NT2/D1 (cell line): Measurements from ENCODE around the gene BATF.

Experiments
- DNase-seq: peaks from one replicate; pipeline ENCODE4 v3.0.0-alpha.2; 2011; ENCODE audit warnings: low read depth, low spot score
- H3K27me3 ChIP-seq: 2 replicates; pipeline ENCODE4 v1.6.0; 2011; ENCODE audit warnings: mild to moderate bottlenecking; ENCODE audit not compliant: insufficient read length, insufficient read depth
- H3K36me3 ChIP-seq: 2 replicates; pipeline ENCODE4 v1.6.1; 2011; ENCODE audit warnings: mild to moderate bottlenecking, low read length, mixed read lengths; ENCODE audit not compliant: insufficient read depth, insufficient read length
- H3K4me1 ChIP-seq: 2 replicates; pipeline ENCODE4 v1.5.1; 2011; ENCODE audit not compliant: insufficient read depth, insufficient read length
- H3K4me3 ChIP-seq: 2 replicates; pipeline ENCODE4 v1.5.1; 2011; ENCODE audit warnings: low read depth; ENCODE audit not compliant: insufficient read length
- H3K9ac ChIP-seq: 2 replicates; pipeline ENCODE4 v1.6.0; 2011; ENCODE audit warnings: low read depth; ENCODE audit not compliant: insufficient read length
- H3K9me3 ChIP-seq: 2 replicates; pipeline ENCODE4 v1.5.1; 2011; ENCODE audit warnings: mild to moderate bottlenecking, low read length; ENCODE audit not compliant: insufficient read depth
- SUZ12 ChIP-seq: IDR thresholded peaks from 2 replicates; pipeline ENCODE4 v1.6.1; 2011; ENCODE audit not compliant: insufficient read length, insufficient read depth; ENCODE audit errors: extremely low read depth
- YY1 ChIP-seq: IDR thresholded peaks from 2 replicates; pipeline ENCODE4 v1.6.1; 2011; ENCODE audit not compliant: insufficient read length, insufficient read depth
- ZNF274 ChIP-seq: IDR thresholded peaks from 2 replicates; pipeline ENCODE4 v1.6.1; 2011; ENCODE audit warnings: mild to moderate bottlenecking, low read depth, low read length

The BATF gene

DNA sequence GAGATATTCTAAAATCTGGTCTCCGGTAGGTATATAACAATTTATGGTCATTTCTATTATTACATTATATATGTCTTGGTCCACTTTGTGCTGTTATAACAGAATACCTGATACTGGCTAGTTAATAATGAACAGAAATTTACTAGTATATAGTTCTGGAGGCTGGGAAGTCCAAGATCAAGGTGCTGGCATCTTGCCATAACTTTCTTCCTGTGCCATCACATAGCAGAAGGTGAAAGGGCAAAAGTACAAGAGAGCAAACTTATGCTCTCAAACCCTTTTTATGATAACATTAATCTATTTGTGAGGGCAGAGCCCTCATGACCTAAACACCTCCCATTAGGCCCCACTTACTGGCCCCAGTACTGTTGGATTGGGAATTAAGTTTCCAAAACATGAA, 17.9 kb upstream of the BATF start:
- peaks cover 4% of the 10 kb centered on the region; the same call in 1 of the 2 replicates for H3K9me3 ChIP-seq
- TF ChIP-seq YY1 = no peak
- TF ChIP-seq SUZ12 = no peak
- TF ChIP-seq ZNF274 = no peak
- no peaks in the 10 kb centered on the region for H3K36me3 ChIP-seq
- no peak for DNase-seq
- H3K4me3 ChIP-seq = no peak overlapping the region
- no peak overlapping the region for H3K9ac ChIP-seq
- H3K4me1 ChIP-seq = no peaks in the 10 kb centered on the region
- no peaks in the 10 kb centered on the region for H3K27me3 ChIP-seq

DNA sequence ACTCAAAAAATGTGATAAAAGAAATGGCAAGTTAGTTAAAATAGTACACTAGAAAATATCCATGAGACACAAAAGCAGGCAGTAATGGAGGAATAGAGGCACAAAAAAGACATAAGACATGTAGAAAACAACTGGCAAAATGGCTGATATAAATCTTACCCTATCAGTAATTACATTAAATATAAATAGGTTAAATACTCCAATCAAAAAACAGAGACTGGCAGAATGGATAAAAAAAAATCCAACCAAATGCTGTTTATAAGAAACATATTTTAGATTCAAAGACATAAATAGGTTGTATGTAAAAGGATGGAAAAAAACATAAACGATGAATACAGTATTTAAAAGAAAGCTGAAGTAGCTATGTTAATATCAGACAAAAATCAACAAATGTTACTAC, 15.3 kb upstream of the BATF start:
- Histone ChIP-seq H3K27me3 (no peaks in the 10 kb centered on the region), H3K9ac (no peak overlapping the region), H3K4me3 (no peak overlapping the region), H3K36me3 (no peaks in the 10 kb centered on the region), H3K4me1 (no peaks in the 10 kb centered on the region), H3K9me3 (peaks cover 18% of the 10 kb centered on the region; the same call in 1 of the 2 replicates)
- DNase-seq = no peak
- TF ChIP-seq ZNF274 = no peak
- TF ChIP-seq SUZ12 = no peak

DNA sequence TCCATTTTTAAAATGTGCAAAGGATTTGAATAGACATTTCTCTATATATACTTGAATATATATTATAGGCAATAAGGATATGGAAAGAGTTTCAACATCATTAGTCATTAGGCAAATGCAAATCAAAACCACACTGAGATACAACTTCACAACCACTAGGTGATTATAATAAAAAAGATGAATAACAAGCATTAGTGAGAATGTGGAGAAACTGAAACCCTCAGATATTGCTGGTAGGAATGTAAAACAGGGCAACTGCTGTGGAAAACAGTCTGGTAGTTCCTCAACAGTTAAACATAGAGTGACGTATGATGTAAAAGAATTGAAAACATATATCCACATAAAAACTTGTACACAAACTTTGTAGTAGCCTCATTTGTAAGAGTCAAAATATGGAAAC, 11.7 kb upstream of the BATF start:
- Histone ChIP-seq H3K9me3 (peaks cover 18% of the 10 kb centered on the region; the same call in 1 of the 2 replicates), H3K27me3 (no peaks in the 10 kb centered on the region), H3K4me3 (no peak overlapping the region), H3K4me1 (peaks cover 2% of the 10 kb centered on the region), H3K9ac (no peak overlapping the region), H3K36me3 (no peaks in the 10 kb centered on the region)
- DNase-seq = no peak
- TF ChIP-seq YY1 (no peak), ZNF274 (no peak), SUZ12 (no peak)

DNA sequence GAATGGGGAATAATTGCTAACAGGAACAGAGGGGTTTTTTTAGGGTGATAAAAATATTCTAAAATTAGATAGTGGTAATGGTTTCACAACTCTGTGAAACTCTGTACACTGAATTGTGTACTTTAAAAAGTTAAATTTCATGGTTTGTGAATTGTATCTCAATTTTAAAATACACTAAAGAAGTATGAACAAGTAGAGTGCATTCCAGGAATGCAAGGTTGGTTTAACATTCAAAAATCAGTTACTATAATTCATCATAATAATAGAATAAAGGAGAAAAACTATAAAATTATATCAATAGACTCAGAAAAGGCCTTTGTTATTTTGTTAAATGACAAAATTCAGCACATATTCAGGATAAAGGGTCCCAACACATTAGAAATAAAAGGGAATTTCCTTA, 11.1 kb upstream of the BATF start:
- Histone ChIP-seq H3K9ac (no peak overlapping the region), H3K36me3 (no peaks in the 10 kb centered on the region), H3K9me3 (peaks cover 18% of the 10 kb centered on the region; the same call in 1 of the 2 replicates), H3K27me3 (no peaks in the 10 kb centered on the region), H3K4me3 (no peak overlapping the region), H3K4me1 (peaks cover 2% of the 10 kb centered on the region)
- TF ChIP-seq ZNF274 = no peak
- no peak for TF ChIP-seq SUZ12
- TF ChIP-seq YY1 = no peak
- no peak for DNase-seq

DNA sequence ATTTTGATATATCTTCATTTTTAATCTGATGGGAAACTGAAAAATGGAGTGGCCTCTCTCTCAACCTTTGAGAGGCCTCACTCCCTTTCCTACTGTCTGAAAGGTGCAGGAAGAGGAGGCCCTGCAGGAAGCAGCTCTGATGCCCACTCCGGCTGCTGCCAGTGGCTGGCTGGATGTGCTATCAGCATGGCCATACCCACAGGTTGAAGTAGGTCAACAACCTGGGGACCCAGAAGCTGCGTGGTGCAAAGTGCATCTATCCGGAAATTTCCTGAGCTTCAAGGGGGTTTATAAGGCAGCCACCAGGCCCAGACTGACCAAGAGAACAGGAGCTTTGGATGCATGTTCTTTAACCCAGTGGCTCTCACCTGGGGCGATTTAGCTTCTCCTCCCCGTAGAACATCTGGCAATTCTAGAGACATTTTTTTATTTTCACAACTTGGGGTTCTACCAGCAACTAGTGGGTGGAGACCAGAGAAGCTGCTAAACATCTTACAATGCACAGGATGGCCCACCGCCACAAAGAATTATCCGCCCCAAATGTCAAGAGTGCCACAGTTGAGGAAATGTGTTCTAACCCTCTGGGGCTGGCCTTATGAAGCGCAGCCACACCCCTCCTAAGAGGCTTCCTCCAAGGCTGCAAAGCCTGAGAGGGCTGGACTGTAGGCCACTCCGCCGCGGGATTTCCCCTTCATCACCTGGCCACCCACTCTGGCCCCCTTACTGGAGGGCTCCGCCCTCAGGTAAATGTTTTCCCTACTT, 8.2 kb upstream of the BATF start:
- TF ChIP-seq YY1 (no peak), ZNF274 (no peak), SUZ12 (no peak)
- no peak overlapping the region for H3K4me3 ChIP-seq
- H3K9me3 ChIP-seq = peaks cover 14% of the 10 kb centered on the region; the same call in 1 of the 2 replicates
- peaks cover 2% of the 10 kb centered on the region for H3K4me1 ChIP-seq
- no peak overlapping the region for H3K9ac ChIP-seq
- no peak for DNase-seq
- no peaks in the 10 kb centered on the region for H3K36me3 ChIP-seq
- no peaks in the 10 kb centered on the region for H3K27me3 ChIP-seq

DNA sequence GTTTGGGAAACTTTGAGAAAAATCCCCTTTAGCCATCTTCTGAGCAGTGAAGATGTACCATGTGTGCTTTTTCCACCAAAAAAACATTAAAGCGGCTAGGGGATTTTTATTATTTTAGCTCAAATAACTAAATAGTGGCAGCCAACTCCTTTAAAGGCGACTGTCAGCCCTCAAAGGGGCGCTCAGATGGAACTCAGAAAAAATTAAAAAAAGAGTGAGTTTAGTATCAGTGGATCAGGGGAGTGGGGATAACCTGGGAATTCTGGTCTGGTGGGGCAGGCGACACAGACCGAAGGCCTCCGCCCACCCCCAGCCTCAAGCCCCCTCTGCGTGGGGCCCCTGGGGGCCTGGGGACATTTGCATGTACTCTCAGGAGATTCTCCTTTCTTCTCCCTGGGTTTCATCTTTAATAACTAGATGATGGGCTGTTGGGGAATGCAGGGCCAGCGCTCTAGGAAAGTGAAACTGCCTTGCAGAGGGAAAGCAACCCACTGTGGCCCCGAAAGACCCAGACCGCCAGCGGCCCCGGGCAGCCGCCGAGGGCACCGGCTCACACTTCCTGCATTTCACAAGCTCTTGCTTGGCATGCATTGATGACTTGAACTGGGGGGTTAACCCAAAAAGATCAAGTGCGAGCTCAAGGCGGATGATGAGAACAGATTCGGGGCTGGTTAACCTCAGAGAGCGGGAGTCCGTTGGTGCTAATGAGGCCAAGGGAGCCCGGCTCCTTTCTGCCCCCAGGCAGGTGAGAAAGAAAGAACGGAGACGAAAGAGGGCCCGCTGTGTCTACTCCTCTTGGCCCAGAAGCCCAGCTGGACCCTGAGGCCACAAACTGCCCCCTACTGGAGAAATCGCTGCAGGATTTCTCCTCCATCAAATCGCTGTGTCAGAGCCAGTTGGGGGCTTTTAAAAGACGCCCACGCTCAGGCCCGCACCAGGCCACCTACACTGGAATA, 7.3 kb upstream of the BATF start:
- TF ChIP-seq YY1 (no peak), ZNF274 (no peak), SUZ12 (no peak)
- Histone ChIP-seq H3K4me1 (peaks cover 2% of the 10 kb centered on the region), H3K27me3 (no peaks in the 10 kb centered on the region), H3K4me3 (no peak overlapping the region), H3K36me3 (no peaks in the 10 kb centered on the region), H3K9ac (no peak overlapping the region), H3K9me3 (peaks cover 14% of the 10 kb centered on the region; the same call in 1 of the 2 replicates)
- DNase-seq = no peak

DNA sequence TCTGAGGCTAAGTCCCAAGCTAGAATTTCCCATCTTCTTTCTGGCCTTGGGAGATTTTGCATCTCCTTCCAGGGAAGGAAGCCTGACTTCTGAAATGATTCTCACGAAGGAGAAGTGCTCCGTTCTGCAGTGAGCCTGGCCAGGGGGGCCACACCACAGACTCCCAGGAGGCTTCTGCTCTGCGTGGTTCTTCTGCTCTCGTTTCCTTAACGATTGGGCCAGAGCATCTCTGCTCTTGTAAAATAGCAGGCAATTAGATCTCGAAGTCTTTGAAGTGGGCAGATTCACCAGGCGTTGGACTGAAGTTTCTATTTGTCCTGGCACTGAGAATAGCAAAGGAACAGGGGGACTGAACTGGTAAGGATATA, 6.7 kb upstream of the BATF start:
- Histone ChIP-seq H3K36me3 (no peaks in the 10 kb centered on the region), H3K4me1 (peaks cover 2% of the 10 kb centered on the region), H3K9me3 (peaks cover 10% of the 10 kb centered on the region; the same call in 1 of the 2 replicates), H3K4me3 (no peak overlapping the region), H3K9ac (no peak overlapping the region), H3K27me3 (no peaks in the 10 kb centered on the region)
- no peak for DNase-seq
- TF ChIP-seq SUZ12 = no peak
- TF ChIP-seq YY1 = no peak
- TF ChIP-seq ZNF274 = no peak
